PC-3 (cell line): ENCODE results near the gene CNIH3. TPM values are rescaled to one million over a fixed set of nuclear protein-coding genes. Genes with fewer than 3 reads are reported as not detected.

Experiments used
- ATAC-seq: fragments of 200-7000 bp; cut with Tn5 transposase; 2 replicates; pipeline ENCODE4 v1.9.1; 2020; ENCODE audit warnings: mild to moderate bottlenecking, moderate library complexity
- BruUV-seq: library from RNA; stranded (reverse); fragments of 400-500 nt; replicated peaks from 2 replicates; lab custom pipeline; 2021; lab: Mats Ljungman, UMichigan
- CTCF ChIA-PET: fragments of 300-600 bp; sonication (Branson Sonifier 250); formaldehyde crosslinking; loops from one replicate; lab custom pipeline; 2022; ENCODE audit warnings: antibody characterized with exemption; lab: Charles Lee
- POLR2A ChIA-PET: fragments of 300-600 bp; sonication (Branson Sonifier 250); formaldehyde crosslinking; loops from one replicate; lab custom pipeline; 2022; ENCODE audit warnings: antibody characterized with exemption; ENCODE audit not compliant: unreplicated experiment; lab: Charles Lee
- DNase-seq: peaks from one replicate; pipeline ENCODE4 v3.0.0-alpha.2; 2015
- H2AFZ ChIP-seq: fragments of 300-600 bp; sonication (generic); 2 replicates; pipeline ENCODE4 v1.6.0; 2016; ENCODE audit warnings: antibody characterized with exemption, low read length
- H3F3A ChIP-seq: fragments of 300-600 bp; sonication (generic); one replicate; pipeline ENCODE4 v1.6.0; 2017; ENCODE audit warnings: antibody characterized with exemption, low read length, control low read depth, mild to moderate bottlenecking; ENCODE audit not compliant: unreplicated experiment
- H3K27ac ChIP-seq: fragments of 300-600 bp; sonication (generic); 2 replicates; pipeline ENCODE4 v1.5.1; 2016; ENCODE audit warnings: mild to moderate bottlenecking, low read length
- H3K27me3 ChIP-seq: fragments of 300-600 bp; sonication (generic); 2 replicates; pipeline ENCODE4 v1.6.1; 2016; ENCODE audit warnings: low read length, mixed read lengths
- H3K36me3 ChIP-seq: fragments of 300-600 bp; sonication (generic); 2 replicates; pipeline ENCODE4 v1.6.1; 2016; ENCODE audit warnings: low read depth, mixed run types, low read length, mixed read lengths
- H3K4me1 ChIP-seq: fragments of 300-600 bp; sonication (generic); 2 replicates; pipeline ENCODE4 v1.5.1; 2016; ENCODE audit warnings: low read length; ENCODE audit not compliant: insufficient read depth
- H3K4me2 ChIP-seq: fragments of 300-600 bp; sonication (generic); 2 replicates; pipeline ENCODE4 v1.6.0; 2016; ENCODE audit warnings: low read length
- H3K4me3 ChIP-seq: fragments of 300-600 bp; sonication (generic); 2 replicates; pipeline ENCODE4 v1.5.1; 2016; ENCODE audit warnings: mild to moderate bottlenecking, low read length, mixed read lengths
- H3K79me2 ChIP-seq: fragments of 300-600 bp; sonication (generic); 2 replicates; pipeline ENCODE4 v1.6.1; 2017; ENCODE audit warnings: low read length, mixed read lengths
- H3K9ac ChIP-seq: fragments of 300-600 bp; sonication (generic); 2 replicates; pipeline ENCODE4 v1.6.0; 2016; ENCODE audit warnings: mild to moderate bottlenecking, low read length
- H3K9me2 ChIP-seq: fragments of 300-600 bp; sonication (generic); replicated peaks from 2 replicates; pipeline ENCODE4 v1.6.1; 2016; ENCODE audit warnings: mixed run types, low read length, mixed read lengths
- H3K9me3 ChIP-seq: fragments of 300-600 bp; sonication (generic); 2 replicates; pipeline ENCODE4 v1.6.1; 2016; ENCODE audit warnings: low read length, mixed read lengths
- H4K20me1 ChIP-seq: fragments of 300-600 bp; sonication (generic); 2 replicates; pipeline ENCODE4 v1.6.1; 2016; ENCODE audit warnings: low read length, mixed read lengths
- CTCF ChIP-seq: fragments of 300-600 bp; sonication (generic); conservative IDR thresholded peaks from 2 replicates; pipeline ENCODE4 v1.5.1; 2017; ENCODE audit warnings: antibody characterized with exemption, low read depth, mild to moderate bottlenecking, low read length
- EZH2 ChIP-seq: fragments of 300-600 bp; sonication (generic); IDR thresholded peaks from one replicate; pipeline ENCODE4 v1.6.1; 2017; ENCODE audit warnings: antibody characterized with exemption, mild to moderate bottlenecking, low read length; ENCODE audit not compliant: unreplicated experiment
- EZH2phosphoT487 ChIP-seq: fragments of 300-600 bp; sonication (generic); IDR thresholded peaks from 2 replicates; pipeline ENCODE4 v1.6.1; 2018; ENCODE audit warnings: mild to moderate bottlenecking, antibody characterized with exemption, low read length, borderline replicate concordance
- intact Hi-C: fragments of 100-400 bp; cut with micrococcal nuclease; formaldehyde crosslinking; loops from 2 replicates; pipeline ENCODE4 v1.9.0; 2023
- total RNA-seq: library from RNA; depleted of rRNA; stranded (reverse); fragments of >200 nt; gene quantifications from 2 replicates; pipeline ENCODE4 v1.2.3, GENCODE V29; 2014

CNIH3 gene
- total RNA-seq, 1 experiment from 2014 or later, result 7.4 TPM

GRCh38 chr1:224769452-224770335, 153.6 kb downstream of the CNIH3 start:
- DNase-seq, result no peak
- TF ChIP-seq CTCF (no peak), EZH2phosphoT487 (no peak), EZH2 (no peak)
- BruUV-seq, result no TSS peak
- peaks cover 23% of the 10 kb centered on the region for H3K27me3 ChIP-seq
- ATAC-seq, result peak; percentile 39
- H4K20me1 ChIP-seq, result no peaks in the 10 kb centered on the region
- no peaks in the 10 kb centered on the region for H3K9me3 ChIP-seq
- POLR2A ChIA-PET, result no interaction called here
- H3K9me2 ChIP-seq, result no peaks in the 10 kb centered on the region
- CTCF ChIA-PET, result no interaction called here
- H3K4me1 ChIP-seq, result 0 out of 2 replicates have a peak, but pooled peaks cover 4% of the 10 kb centered on the region
- H2AFZ ChIP-seq, result no peak overlapping the region
- no peaks in the 10 kb centered on the region for H3K79me2 ChIP-seq
- H3K4me3 ChIP-seq, result no peak overlapping the region
- H3K36me3 ChIP-seq, result no peaks in the 10 kb centered on the region
- no peak overlapping the region for H3K4me2 ChIP-seq
- H3F3A ChIP-seq, result no peaks in the 10 kb centered on the region
- no peak overlapping the region for H3K9ac ChIP-seq
- intact Hi-C loops, result no loop called here
- no peak overlapping the region for H3K27ac ChIP-seq

DNA sequence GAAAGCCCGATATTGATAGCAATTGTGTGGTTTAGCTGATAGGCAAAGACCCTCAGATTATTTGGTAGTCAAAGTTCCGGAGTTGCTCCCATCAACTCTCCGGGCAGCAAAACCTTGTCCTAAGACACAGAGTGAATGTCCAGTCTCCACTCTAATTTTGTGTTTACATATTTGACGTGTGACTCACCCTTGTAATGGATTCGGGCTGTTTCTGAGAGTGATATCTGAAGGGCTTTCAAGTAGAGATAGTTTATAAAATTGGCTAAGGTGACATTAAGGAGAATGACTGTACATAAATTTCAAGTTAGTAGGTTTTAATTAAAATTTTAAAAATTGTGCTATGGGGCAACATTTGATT, 154.2 kb downstream of the CNIH3 start:
- Histone ChIP-seq H3K36me3 (no peaks in the 10 kb centered on the region), H3K4me1 (0 out of 2 replicates have a peak, but pooled peaks cover 4% of the 10 kb centered on the region), H2AFZ (no peak overlapping the region), H3K27ac (no peak overlapping the region), H4K20me1 (no peaks in the 10 kb centered on the region), H3F3A (no peaks in the 10 kb centered on the region), H3K4me3 (no peak overlapping the region), H3K9ac (no peak overlapping the region), H3K9me3 (no peaks in the 10 kb centered on the region), H3K4me2 (no peak overlapping the region), H3K9me2 (no peaks in the 10 kb centered on the region), H3K79me2 (no peaks in the 10 kb centered on the region), H3K27me3 (peaks cover 21% of the 10 kb centered on the region)
- TF ChIP-seq CTCF (no peak), EZH2phosphoT487 (no peak), EZH2 (no peak)
- ATAC-seq (peak; percentile 97), DNase-seq (peak; percentile 69)
- ChIA-PET POLR2A (no interaction called here), CTCF (no interaction called here)
- no TSS peak for BruUV-seq
- intact Hi-C loops, result no loop called here

- no peak overlapping the region for H3K9ac ChIP-seq
- no peaks in the 10 kb centered on the region for H4K20me1 ChIP-seq
- CTCF ChIA-PET, result no interaction called here
- intact Hi-C loops, result no loop called here
- no peaks in the 10 kb centered on the region for H3F3A ChIP-seq
- H2AFZ ChIP-seq, result no peak overlapping the region
- DNase-seq (no peak), ATAC-seq (no peak)
- 0 out of 2 replicates have a peak, but pooled peaks cover 4% of the 10 kb centered on the region for H3K4me1 ChIP-seq
- no peaks in the 10 kb centered on the region for H3K79me2 ChIP-seq
- H3K9me3 ChIP-seq, result no peaks in the 10 kb centered on the region
- no peaks in the 10 kb centered on the region; the same call in 1 of the 2 replicates for H3K27me3 ChIP-seq
- no peak overlapping the region for H3K27ac ChIP-seq
- no TSS peak for BruUV-seq
- H3K4me3 ChIP-seq, result no peak overlapping the region
- no peaks in the 10 kb centered on the region for H3K9me2 ChIP-seq
- no peaks in the 10 kb centered on the region for H3K36me3 ChIP-seq
- POLR2A ChIA-PET, result no interaction called here
- TF ChIP-seq EZH2 (no peak), CTCF (no peak), EZH2phosphoT487 (no peak)
- no peak overlapping the region for H3K4me2 ChIP-seq
Measured at GRCh38 chr1:224773646-224774045, 157.5 kb downstream of the CNIH3 start.
